CD4-positive, alpha-beta T cell treated with Interleukin-4 for 4 hours (primary cell): ENCODE measurements around the gene EPHA10.

Experiments
- DNase-seq: peaks from one replicate; pipeline ENCODE4 v3.0.0-alpha.2; 2020

Gene EPHA10

DNA sequence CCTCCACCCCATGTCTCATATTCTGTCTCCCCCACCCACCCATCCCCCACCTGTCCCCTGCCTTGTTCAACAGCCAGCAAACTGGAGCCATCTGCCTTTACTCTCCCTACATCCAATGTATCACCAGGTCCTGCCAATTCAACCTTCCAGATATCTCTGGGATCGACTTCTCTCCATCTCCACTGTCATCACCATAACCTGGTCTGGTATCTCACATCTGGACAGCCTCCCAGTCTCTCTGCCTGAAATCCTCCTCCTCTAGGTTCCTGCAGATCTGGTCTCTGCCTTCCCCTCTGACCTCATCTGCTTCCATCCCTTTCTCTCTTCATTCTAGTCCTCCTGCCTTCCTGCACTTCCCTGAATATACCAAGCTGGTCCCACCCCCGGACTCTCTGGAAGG lies 94.8 kb downstream of the EPHA10 start:
- DNase-seq, result no peak

DNA sequence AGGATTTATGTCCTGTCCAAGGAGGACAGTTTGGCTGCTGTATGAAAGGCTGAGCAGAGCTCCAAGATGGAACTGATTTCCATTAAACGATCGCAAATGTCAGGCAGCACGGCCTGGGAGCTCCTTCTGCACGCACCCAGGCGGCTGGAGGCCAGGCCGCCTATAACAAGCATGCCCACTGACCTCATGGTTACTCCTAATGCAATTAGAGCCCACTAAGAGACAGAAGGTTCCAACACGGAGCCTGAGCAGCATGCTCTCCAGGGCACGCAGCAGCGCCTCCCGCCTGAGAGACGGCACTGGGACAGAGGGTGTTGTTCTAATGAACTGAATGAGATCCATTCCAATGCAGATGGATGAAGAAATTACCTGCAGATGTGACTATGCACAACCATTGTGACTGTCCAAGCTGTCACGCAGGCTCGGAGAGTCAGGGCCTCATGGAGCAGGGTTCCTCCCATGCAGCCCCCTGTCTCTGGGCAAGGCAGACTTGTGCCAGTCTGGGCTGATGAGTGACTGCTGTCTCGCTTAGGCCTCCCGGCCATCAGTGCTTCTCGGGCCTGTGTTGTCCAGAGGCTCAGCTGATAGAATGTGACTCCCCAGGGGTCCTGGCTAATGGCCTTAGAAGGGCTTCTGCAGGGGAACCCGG lies 97.8 kb downstream of the EPHA10 start:
- DNase-seq, result no peak

DNA sequence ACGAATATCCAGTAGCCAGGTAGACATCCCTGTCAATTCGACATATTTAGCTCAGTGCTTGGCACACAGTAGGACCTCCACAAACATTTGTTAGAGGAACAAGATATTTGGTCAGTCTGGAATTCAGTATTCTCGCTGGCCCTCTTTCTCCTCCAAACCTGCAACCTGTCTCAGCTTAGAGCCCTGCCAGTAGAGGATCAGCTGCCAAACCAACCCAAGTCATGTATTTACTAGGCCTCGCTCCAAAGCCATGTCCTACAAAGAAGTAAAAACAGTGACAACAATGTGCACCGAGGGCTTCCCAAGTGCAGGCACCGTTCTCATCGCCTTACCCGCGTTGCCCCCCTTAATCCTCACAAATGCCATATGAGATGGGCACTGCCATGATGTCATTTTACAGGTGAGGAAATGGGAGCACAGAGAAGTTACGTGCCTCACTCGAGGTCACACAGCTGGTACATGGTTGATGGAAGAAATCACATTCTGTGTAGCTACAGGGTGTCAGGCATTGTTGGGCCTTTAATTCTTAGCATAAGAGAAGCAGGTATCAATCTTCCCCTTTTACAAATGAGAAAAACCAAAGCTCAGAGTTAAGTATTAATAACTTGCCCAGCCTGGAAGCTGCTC lies 98.6 kb downstream of the EPHA10 start:
- no peak for DNase-seq
